Kidney (tissue), 14 donors: ENCODE data around the gene B9D2. TPM values are rescaled to one million over a fixed set of nuclear protein-coding genes. Genes with fewer than 3 reads are reported as not detected.

Experiments
- DNase-seq, 5 donors: peaks; one replicate each; pipeline ENCODE4 v3.0.0-alpha.2; 2013 to 2020
- FAIRE-seq: peaks from 2 replicates; lab custom pipeline; 2012; peaks lifted over from hg19 to GRCh38; lab: Jason Lieb, UNC
- H3K27ac ChIP-seq, 2 donors: one replicate each; pipeline ENCODE4 v1.7.0; 2013; ENCODE audit warnings: low read depth in 2 of 2, low read length in 2 of 2, inconsistent platforms in 1 of 2
- H3K27me3 ChIP-seq: one replicate; pipeline ENCODE4 v1.7.1; 2013; ENCODE audit warnings: low read length, inconsistent platforms; ENCODE audit not compliant: control insufficient read depth, insufficient read depth
- H3K36me3 ChIP-seq, 3 donors: one replicate each; pipeline versions ENCODE4 v1.7.0 to v1.7.1; 2013; ENCODE audit warnings: low read length in 3 of 3, control low read depth in 1 of 3, inconsistent platforms in 1 of 3; ENCODE audit not compliant: insufficient read depth in 3 of 3, control insufficient read depth in 2 of 3
- H3K4me1 ChIP-seq, 3 donors: one replicate each; pipeline versions ENCODE4 v1.7.0 to v1.7.1; 2013; ENCODE audit warnings: low read length in 3 of 3, inconsistent platforms in 1 of 3, low read depth in 1 of 3; ENCODE audit not compliant: control insufficient read depth in 2 of 3, insufficient read depth in 2 of 3
- H3K4me3 ChIP-seq, 3 donors: one replicate each; pipeline versions ENCODE4 v1.7.0 to v1.8.1; 2013; ENCODE audit warnings: low read length in 3 of 3, control low read depth in 1 of 3, inconsistent platforms in 1 of 3
- H3K9ac ChIP-seq, 3 donors: one replicate each; pipeline versions ENCODE4 v1.7.0 to v1.7.1; 2013; ENCODE audit warnings: low read length in 3 of 3, control low read depth in 1 of 3, inconsistent platforms in 1 of 3
- H3K9me3 ChIP-seq, 3 donors: one replicate each; pipeline versions ENCODE4 v1.7.0 to v1.7.1; 2013; ENCODE audit warnings: low read length in 3 of 3, control low read depth in 1 of 3, inconsistent platforms in 1 of 3; ENCODE audit not compliant: control insufficient read depth in 2 of 3, insufficient read depth in 1 of 3
- intact Hi-C: fragments of 100-400 bp; cut with DNase I; formaldehyde crosslinking; loops from one replicate; pipeline ENCODE4 v1.11.1; 2022
- polyA plus RNA-seq: library from polyadenylated mRNA; stranded (reverse); fragments of 350-450 nt; fragmentation: Illumina TruSeq; extraction: RNeasy Lipid Tissue Mini Kit (QIAGEN cat#74804); gene quantifications from one replicate; pipeline ENCODE4 v1.2.3, GENCODE V29; 2014; ENCODE audit warnings: low read depth, low replicate concordance; ENCODE audit not compliant: insufficient read depth
- total RNA-seq: library from RNA; stranded (reverse); fragmentation: NEBNext Ultra II Directional; extraction: Animal tissue kit (Norgen Biotek cat#: 25700); gene quantifications from one replicate; pipeline ENCODE4 v1.2.1, GENCODE V29; 2021
- TF ChIP-seq, protein P1 (sequence below): IDR thresholded peaks from 3 replicates; pipeline ENCODE4 v1.5.1; 2012; ENCODE audit warnings: mild to moderate bottlenecking, moderate library complexity, borderline replicate concordance; ENCODE audit not compliant: insufficient read depth; ENCODE audit errors: extremely low read depth
- donor health status: control.
- donor health status: control.
- donor health status: control.
- donor health status: control.
- donor health status: control.
- donor health status: DM: yes; HTN: yes; CAD: no.
- donor health status: Normal renal cell carcinoma (clear cell type).

Gene B9D2
- total and polyA plus RNA-seq, 2 donors from 2014 or later: 12.6 to 15.7 TPM

DNA sequence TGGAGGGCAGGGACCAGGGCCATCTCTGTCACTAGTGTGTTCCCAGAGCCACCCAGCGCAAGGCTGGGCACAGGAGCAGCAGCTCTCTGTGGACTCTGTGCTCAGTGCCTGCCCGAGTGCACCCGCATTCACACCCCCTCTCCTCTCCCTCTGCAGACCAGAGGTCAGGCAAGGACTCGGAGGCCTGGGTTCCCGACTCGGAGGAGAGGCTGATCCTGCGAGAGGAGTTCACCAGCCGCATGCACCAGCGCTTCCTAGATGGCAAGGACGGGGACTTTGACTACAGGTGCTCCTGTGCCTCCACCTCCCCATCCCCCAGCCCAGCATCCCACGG is 43.8 kb downstream of the B9D2 start:
- Histone ChIP-seq H3K36me3 (peaks cover 2 to 35% (median 19%) of the 10 kb centered on the region in 3 donors), H3K27ac (no peak overlapping the region), H3K9ac (no peak overlapping the region), H3K4me3 (no peak overlapping the region), H3K4me1 (peaks cover 7 to 30% (median 16%) of the 10 kb centered on the region in 3 donors), H3K27me3 (no peaks in the 10 kb centered on the region), H3K9me3 (no peaks in the 10 kb centered on the region)
- FAIRE-seq (no peak), DNase-seq (no peak)
- intact Hi-C loops: no loop called here
- TF ChIP-seq, protein P1, sequence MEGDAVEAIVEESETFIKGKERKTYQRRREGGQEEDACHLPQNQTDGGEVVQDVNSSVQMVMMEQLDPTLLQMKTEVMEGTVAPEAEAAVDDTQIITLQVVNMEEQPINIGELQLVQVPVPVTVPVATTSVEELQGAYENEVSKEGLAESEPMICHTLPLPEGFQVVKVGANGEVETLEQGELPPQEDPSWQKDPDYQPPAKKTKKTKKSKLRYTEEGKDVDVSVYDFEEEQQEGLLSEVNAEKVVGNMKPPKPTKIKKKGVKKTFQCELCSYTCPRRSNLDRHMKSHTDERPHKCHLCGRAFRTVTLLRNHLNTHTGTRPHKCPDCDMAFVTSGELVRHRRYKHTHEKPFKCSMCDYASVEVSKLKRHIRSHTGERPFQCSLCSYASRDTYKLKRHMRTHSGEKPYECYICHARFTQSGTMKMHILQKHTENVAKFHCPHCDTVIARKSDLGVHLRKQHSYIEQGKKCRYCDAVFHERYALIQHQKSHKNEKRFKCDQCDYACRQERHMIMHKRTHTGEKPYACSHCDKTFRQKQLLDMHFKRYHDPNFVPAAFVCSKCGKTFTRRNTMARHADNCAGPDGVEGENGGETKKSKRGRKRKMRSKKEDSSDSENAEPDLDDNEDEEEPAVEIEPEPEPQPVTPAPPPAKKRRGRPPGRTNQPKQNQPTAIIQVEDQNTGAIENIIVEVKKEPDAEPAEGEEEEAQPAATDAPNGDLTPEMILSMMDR: no peak

DNA sequence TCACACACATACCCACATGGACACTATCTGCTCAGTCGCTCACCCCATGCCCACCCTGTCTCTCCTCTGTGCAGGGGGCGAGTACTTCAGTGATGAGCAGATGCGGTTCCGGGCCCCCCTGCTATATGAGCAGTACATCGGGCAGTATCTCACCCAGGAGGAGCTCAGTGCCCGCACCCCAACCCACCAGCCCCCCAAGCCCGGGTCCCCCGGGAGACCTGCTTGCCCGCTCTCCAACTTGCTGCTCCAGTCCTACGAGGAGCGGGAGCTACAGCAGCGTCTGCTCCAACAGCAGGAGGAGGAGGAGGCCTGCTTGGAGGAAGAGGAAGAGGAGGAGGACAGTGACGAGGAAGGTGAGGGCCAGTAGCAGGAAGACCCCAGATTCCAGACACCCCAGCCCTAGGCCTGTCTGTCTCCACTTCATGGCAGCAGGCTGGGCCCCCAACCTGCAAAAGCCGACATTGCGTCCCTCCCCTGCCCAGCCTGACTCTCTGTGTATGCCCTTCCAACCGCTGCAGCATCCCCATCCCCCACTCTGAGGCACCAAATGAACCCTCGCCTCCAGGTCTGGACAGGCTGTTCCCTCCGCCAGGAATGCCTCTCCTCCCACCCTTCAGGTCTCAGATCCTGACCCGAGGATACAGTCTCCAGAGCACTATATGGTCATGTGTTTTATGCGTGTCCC is 44.3 kb downstream of the B9D2 start:
- Histone ChIP-seq H3K9me3 (no peaks in the 10 kb centered on the region), H3K36me3 (peaks cover 2 to 35% (median 19%) of the 10 kb centered on the region in 3 donors), H3K27me3 (no peaks in the 10 kb centered on the region), H3K27ac (no peak overlapping the region), H3K4me3 (no peak overlapping the region), H3K9ac (no peak overlapping the region), H3K4me1 (peaks cover 4 to 26% (median 15%) of the 10 kb centered on the region in 3 donors)
- intact Hi-C loops: no loop called here
- TF ChIP-seq, protein P1: no peak
- no peak for DNase-seq
- FAIRE-seq: no peak

DNA sequence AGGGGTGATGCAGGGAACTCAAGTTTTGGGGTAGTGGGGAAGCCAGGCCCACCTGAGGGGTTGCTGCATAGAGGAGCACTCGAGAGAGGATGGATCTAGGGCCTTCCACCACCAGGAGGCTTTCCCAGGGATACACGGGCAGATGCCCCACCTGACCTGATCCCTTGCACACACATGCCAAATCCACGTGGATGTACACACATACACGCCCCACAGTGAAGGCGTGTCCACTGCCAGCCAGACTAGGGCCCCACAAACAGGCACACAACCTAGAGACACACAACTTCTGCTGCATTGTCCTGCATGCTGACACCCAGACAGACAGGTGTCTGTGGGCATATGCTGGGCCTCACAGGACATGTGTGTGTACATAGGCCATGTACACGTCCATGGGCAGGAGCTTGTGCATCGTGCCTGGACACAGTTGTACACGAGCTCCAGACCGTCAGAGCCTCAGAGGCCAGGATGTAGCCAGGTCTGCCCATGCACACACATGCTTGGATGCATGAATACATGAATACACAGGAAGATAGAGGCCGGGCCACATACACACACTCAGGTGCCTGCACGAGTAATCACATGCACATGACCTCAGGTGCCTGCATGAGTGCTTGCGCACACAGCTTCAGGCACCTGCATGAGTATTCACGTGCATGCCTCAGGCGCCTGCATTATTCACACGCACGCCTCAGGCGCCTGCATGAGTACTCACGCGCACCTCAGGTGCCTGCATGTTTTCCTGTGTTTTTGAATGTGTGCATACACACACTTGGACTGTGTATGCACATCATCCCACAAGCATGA is 45.1 kb downstream of the B9D2 start:
- TF ChIP-seq, protein P1: no peak
- FAIRE-seq (no peak), DNase-seq (no peak)
- H3K4me3 ChIP-seq: no peak overlapping the region
- H3K36me3 ChIP-seq: peaks cover 2 to 35% (median 19%) of the 10 kb centered on the region in 3 donors
- intact Hi-C loops: no loop called here
- no peaks in the 10 kb centered on the region for H3K27me3 ChIP-seq
- H3K9ac ChIP-seq: no peak overlapping the region
- H3K4me1 ChIP-seq: peaks cover 0 to 23% (median 8%) of the 10 kb centered on the region in 3 donors
- H3K9me3 ChIP-seq: no peaks in the 10 kb centered on the region
- H3K27ac ChIP-seq: no peak overlapping the region
